ENCODE measurements around the gene SLC30A2.

The SLC30A2 gene

DNA sequence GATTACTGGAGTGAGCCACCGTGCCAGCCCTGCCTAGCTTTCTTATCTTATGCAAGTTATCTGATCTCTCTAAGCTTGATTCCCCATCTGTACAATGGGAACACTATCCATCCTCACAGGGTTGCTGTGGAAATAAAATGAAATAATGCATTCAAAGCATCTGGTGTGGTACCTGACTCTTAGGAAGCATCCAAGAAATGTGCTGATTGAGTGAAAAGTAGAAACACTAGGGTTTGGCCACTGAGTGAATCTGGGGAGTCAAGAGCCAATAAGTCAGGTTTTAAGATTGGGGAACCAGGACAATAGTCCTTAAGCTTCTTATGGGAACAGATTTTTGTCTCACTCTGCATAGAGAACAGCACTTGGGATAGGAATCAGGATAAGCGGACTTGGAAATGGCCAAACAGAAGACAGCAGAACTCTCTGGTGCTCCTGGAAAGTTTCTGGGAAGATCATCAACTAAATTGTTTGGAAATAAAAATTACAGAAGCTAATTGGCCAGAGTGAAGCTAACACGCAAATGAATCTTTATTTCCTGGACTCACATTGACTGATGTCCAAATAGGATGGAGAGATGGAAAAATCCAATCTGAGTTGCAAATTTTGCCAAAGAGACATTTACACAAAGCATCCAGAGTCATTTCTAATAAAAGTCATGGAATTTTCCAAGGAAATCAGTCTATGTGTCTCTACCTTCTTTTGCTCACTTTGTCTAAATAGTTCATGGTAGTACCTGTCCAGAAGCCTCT lies 51.3 kb downstream of the SLC30A2 start:
- DNase-seq = no peak

DNA sequence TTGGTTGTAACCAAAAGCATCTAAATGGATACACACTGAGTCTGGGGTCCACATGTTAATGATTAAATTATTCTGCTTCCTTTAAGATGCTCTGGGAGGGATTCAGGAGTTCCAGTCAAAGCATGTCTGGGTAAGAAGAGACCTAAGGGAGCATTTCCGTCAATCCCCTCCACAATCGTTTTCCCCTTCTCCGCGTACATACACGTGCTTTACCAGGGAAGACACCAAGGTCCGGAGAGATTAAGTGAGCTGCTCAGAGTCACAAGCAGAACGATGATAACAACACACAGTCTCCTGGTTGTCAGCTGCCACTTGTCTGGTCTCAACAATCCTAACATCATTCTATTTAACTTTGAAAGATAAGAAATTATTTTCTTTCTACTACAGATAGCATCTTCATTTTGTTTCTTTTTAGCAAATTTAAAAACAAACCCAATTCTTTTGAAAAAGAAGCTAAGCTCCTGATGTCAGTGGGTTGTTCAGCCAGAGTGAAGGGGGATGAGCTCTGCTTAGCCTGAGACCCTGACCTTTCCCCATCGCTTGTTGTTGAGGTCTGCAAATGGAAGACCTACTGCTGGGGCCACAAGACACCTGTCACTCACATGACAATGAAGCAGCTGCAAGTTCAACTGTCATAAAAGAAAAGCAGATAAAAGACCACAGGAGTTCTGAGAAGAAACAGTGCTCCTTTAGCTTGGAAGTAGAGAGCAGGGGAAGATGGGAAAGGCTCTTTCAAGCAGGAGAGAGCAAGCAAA lies 52.5 kb downstream of the SLC30A2 start:
- DNase-seq = no peak

DNA sequence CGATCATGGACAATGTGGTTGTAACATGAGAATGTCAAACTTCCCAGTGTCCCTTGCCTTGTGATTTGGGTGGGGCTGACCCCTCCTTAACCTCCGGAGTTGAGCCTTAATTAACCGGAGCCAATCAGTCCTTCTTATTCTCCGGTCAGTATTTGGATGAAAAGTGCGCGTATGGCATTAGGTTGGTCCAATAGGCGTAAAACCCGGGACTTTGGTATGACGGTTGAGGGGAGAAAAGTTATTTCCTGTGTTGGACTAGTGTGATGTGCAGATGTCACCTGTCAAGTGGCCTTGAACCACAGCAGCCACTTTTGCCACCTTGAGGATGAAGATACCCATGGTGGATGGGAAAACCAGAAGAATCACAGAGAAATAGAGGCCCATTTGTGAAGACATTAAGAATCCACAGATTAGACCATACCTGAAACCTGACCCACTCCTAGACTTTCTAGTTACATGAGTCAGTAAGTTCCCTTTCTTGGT lies 53.2 kb downstream of the SLC30A2 start:
- no peak for DNase-seq

DNA sequence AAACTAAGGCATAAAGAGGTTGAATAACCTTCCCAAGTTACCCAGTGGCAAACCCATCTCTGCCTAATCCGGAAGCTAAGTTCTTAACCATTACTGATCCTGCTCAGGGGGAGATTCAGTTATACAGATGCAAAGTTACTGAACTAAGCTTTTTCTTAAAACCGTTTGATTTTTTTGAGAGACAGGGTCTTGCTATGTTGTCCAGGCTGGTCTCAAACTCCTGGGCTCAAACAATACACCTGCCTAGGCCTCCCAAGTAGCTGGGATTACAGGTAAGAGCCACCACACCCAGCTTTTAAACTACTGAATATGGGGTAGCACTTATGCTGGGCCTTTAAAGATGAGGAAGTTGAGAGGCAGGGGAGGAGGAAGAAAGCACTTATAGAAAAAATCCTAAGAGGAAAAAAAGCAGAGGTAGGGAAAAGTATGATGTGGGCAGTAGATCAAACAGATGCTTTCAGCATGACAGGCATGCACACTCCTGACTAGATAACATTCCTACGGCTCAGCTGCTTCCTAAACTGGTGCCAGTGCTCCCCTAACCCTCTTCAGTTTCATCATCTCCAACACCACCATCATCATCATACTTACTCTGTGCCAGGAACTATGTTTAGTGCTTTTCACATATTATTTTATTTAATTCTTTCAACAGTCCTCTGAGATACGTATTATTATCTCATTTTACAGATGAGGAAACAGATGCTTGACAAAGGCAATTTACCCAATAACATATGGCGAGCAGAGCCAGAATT lies 53.8 kb downstream of the SLC30A2 start:
- no peak for DNase-seq

DNA sequence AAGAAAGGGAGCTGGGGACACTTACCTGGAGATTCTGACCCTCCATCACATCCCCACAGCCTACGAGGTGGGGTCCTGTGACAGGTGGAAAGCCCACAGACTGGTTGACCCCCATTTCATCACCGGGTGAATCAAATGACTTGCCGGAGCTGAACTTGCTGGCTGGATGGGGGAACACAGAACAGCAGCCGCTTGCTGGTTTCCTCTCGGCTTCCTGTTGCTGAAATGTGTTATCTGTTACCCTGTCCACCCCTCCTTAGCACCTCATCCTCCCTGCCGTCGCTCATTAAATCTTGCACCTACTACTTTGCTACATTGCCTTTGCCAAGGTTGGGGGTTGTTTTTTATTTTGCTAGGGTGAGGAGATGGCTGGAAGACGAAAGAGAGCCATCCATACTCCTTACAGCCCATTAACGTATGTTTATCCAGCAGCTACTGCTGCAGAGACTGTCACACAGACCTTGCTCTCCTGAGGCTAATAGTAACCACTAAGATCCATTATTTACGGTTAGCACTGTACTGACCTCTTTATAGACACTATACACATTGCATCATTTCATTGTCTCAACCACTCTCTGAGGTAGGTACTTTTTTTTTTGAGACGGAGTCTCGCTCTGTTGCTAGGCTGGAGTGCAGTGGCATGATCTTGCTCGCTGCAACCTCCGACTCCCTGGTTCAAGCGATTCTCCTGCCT lies 55.1 kb downstream of the SLC30A2 start:
- DNase-seq = no peak

DNA sequence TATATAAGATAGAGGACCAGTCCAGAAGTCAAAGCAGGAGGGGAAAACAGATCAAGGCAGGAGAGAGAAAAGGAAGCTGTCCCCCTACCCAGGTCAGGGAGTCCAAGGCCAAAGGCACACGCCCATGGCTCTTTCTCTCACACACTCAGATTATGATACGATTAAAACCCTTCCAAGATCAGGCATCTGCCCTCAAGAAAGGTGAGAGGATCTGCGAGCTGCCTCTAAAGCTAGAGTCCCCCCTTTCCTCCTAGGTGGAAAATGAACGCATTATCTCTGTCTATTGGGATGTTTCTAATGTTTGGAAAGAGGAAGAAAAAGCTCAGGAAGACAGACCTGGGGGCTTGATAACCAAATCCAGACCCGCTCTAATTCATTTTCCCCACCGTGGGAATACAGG lies 55.7 kb downstream of the SLC30A2 start:
- no peak for DNase-seq

DNA sequence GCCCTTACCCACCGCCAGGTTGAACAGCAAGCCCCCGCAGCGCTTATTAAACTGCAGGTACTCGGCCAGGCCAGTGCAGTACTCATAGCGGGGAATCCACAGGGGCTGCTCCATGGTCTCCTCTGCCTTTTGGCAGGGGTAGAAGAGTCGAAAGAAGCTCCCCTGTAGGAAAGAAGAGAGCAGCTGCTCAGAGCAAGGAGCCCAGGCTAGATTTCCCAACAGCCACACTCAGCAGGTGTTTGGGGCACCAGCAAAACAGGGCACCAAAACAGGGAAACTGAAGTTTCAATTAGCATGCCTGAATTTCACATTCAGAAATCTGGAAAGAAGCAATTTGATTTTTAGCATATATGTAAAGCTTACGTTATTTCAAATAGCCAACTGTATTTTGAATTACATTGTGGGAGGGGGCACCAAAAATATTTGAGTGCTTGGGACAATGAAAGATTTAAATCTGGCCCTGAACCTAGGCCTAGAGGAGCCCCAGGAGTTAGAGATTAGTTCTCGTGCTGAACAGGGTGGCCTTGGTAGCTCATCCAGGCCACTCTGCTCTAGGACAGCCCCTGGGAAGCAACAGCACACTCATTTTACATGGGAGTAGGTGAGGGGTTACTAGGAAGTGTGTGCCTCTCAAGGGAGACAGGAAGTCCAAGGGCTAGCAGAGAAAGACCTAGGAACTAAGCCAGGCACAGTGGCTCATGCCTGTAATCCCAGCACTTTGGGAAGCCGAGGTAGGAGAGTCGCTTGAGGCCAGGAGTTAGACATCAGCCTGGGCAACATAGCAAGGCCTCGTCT lies 56.3 kb downstream of the SLC30A2 start:
- DNase-seq = no peak

DNA sequence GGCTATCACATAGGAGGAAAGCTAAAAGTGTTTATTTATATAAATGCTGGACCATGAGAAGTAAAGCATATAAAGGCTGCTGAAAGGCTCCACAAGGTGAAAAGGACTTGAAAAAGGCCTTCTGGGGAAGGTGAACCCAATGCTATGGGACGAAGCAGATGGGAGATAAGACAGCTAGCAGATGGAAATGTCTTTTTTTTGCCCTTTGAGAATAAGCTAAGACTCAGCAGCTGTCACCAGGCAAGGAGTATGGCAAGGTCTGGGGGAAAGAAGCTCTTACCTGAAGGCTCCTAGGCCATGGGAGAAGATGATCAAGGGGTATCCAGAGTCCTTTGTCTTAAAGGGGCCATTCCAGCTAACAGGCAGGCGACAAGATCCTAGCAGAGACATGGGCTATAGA lies 58.0 kb downstream of the SLC30A2 start:
- DNase-seq = no peak

Measured in femur (tissue), 1 donor.